ENCODE results near the gene MEPE.

GRCh38 chr4:87811977-87812376, 20.8 kb upstream of the MEPE start:
- TF ChIP-seq CTCF (conservative IDR thresholded peaks at IDR 0.05 in 1 of 2, IDR thresholded peaks at IDR 0.05 in 1 of 2; ENCODE audit: extremely low read depth in 1 of 2, insufficient read depth in 1 of 2, low read depth in 1 of 2, low read length in 2 of 2) (no peak), EZH2 (IDR thresholded peaks at IDR 0.05; ENCODE audit: borderline replicate concordance, low read length) (no peak)
